ENCODE data around the gene BMPR2.

BMPR2 gene

DNA sequence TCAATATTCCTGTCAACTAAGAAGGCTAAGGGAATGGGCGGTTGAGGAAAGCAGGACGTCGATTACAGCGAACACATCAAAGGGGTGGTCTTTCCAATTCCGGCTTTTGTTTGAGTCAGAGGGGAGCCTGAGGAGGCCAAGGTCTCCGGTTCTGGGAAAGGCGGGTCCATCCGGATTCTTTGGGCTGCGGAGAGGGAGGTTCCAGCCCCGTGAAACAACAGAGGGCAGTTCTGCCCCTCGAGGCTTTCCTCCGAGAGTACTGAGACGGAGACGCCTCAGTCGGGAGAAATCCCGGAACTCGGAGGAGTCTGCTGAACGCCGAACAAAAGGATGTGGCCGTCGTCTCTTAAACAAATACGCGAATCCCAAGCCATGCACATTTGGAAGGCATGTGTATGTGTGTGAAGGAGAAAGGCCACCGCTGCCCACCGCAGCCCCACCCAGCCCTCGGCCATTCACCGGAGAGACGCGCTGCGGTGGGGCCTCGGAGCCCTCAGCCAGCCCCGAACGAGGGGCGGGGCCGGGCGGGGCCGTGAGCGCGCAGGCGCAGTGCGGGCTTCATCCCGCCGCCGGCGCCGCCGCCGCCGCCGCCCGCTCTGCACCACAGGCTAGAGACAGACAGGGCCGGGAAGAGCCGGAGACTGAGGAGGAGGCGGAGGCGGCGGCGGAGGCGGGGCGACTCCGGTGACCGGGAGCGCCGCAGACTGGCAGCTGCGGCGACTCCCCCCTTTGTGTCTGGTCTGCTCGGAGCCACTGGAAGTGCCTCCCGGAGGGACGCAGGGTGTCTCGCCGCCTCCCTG lies at the start of gene BMPR2:
Gene BMPR2, plus strand, starts transcription at position 719 of the 800 bp plus-strand sequence. CDS start 1,148 bp downstream, outside the sequence.
- TF ChIP-seq, protein P1, sequence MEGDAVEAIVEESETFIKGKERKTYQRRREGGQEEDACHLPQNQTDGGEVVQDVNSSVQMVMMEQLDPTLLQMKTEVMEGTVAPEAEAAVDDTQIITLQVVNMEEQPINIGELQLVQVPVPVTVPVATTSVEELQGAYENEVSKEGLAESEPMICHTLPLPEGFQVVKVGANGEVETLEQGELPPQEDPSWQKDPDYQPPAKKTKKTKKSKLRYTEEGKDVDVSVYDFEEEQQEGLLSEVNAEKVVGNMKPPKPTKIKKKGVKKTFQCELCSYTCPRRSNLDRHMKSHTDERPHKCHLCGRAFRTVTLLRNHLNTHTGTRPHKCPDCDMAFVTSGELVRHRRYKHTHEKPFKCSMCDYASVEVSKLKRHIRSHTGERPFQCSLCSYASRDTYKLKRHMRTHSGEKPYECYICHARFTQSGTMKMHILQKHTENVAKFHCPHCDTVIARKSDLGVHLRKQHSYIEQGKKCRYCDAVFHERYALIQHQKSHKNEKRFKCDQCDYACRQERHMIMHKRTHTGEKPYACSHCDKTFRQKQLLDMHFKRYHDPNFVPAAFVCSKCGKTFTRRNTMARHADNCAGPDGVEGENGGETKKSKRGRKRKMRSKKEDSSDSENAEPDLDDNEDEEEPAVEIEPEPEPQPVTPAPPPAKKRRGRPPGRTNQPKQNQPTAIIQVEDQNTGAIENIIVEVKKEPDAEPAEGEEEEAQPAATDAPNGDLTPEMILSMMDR (IDR thresholded peaks at IDR 0.05; ENCODE audit: low read depth, low read length, missing control alignments): no peak
- H3K4me3 ChIP-seq (replicated peaks; ENCODE audit: low read depth, low read length): peak within 1 kb of the TSS; percentile 91
- peak; percentile 78 for DNase-seq (ENCODE audit: extremely low read depth, low read depth)

DNA sequence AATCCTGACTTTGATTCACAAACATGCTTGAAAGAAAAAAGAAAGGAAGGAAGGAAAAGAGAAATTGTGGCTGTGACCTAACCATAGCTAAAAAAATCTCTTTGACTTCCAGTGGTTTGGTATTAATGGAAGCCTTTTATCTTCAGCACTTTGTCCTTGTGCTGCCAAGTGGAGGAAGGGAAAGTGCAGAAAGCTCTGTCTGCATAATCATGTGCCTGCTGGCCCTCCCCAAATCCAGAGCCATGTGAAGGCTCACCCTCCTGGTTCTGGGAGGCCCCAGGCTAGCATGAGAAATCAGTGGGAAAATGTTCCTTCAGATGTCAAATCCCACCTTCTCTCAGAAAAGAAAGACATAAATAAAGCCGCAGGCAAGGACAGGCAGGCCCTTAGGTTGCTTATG lies 48.3 kb upstream of the BMPR2 start:
- no peak overlapping the region for H3K4me3 ChIP-seq (replicated peaks; ENCODE audit: low read depth, low read length)
- TF ChIP-seq, protein P1 (IDR thresholded peaks at IDR 0.05; ENCODE audit: low read depth, low read length, missing control alignments): no peak
- DNase-seq (ENCODE audit: extremely low read depth, low read depth): no peak

DNA sequence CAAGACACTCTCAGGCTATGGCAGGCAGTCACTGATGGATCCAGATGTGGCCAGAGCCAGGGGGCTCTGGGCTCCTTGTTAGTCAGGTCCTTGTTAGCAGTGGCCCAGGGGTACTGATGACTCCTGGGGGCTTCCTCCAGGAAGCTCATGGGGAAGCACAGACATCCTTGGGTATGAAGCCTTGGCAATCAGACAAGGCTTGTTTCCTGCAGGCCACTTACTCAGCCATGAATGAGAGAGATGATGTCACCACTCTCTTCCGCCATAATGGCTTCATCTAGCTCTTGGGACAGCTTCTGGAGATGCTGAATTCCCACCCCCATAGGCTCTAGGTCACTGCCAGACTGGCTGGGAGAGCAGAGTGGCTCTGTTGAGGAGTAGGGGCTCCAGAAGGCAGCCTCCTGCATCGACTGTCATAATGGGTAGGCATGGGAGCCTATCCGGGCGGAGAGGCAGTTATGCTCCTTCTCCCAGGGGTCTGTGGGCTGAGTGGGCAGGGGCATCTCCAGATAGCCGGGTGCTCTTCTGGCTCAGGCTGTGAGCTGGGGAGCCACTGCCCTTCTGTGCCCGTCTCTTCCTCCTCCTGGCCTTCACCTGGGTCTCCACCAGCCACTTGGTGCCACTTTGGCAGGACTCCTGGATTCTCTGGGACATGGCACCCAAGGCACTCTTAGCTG lies 40.2 kb upstream of the BMPR2 start:
- H3K4me3 ChIP-seq (replicated peaks; ENCODE audit: low read depth, low read length): no peak overlapping the region
- no peak for DNase-seq (ENCODE audit: extremely low read depth, low read depth)
- TF ChIP-seq, protein P1 (IDR thresholded peaks at IDR 0.05; ENCODE audit: low read depth, low read length, missing control alignments): no peak

DNA sequence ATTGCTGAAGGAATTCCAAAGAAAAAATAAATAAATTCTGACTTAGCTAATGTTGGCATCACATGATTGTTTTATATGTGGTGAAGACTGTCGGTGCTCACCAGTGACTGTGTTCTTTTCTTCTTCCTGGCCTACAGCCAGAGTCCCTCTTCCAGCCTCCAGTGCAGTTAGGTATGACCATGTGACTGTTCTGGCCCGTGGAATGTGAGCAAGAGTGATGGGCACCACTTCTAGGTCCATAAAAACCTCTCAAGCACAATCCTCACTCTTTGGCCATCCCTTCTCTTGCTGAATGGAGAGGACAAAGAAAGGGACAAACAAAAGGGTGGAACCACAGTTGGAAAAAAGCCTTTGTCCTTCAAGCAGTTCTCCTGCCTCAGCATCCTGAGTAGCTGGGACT lies 39.0 kb upstream of the BMPR2 start:
- TF ChIP-seq, protein P1 (IDR thresholded peaks at IDR 0.05; ENCODE audit: low read depth, low read length, missing control alignments): no peak
- DNase-seq (ENCODE audit: extremely low read depth, low read depth): no peak
- H3K4me3 ChIP-seq (replicated peaks; ENCODE audit: low read depth, low read length): no peak overlapping the region

DNA sequence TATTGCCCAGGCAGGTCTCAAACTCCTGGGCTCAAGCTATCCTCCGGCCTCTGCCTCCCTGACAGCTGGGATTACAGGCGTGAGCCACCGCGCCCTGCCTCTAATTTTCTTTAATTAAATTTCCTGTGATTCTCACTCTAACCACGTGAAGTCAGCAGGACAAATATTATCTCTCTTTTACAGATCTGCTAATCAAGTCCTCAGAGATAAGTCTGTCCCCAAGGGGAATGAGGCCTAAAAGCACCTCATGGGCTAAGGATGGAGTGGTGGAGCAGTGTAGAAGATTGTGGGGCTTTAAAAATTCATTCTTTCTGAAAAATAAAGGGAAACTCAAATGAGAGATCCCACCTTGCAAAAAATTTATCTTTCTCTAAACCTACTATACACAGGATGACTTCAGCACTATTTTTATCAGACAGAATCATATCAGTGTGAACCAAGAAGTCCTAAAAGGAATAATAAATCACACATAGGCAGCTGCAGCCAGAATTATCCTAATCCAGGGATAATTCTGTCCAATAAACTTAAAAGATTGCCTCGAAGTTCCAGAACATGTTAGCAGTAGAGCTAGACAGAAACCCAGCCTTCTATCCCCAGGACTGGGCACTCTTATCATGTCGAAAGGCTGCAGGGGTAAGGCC lies 38.3 kb upstream of the BMPR2 start:
- DNase-seq (ENCODE audit: extremely low read depth, low read depth): no peak
- TF ChIP-seq, protein P1 (IDR thresholded peaks at IDR 0.05; ENCODE audit: low read depth, low read length, missing control alignments): no peak
- no peak overlapping the region for H3K4me3 ChIP-seq (replicated peaks; ENCODE audit: low read depth, low read length)

DNA sequence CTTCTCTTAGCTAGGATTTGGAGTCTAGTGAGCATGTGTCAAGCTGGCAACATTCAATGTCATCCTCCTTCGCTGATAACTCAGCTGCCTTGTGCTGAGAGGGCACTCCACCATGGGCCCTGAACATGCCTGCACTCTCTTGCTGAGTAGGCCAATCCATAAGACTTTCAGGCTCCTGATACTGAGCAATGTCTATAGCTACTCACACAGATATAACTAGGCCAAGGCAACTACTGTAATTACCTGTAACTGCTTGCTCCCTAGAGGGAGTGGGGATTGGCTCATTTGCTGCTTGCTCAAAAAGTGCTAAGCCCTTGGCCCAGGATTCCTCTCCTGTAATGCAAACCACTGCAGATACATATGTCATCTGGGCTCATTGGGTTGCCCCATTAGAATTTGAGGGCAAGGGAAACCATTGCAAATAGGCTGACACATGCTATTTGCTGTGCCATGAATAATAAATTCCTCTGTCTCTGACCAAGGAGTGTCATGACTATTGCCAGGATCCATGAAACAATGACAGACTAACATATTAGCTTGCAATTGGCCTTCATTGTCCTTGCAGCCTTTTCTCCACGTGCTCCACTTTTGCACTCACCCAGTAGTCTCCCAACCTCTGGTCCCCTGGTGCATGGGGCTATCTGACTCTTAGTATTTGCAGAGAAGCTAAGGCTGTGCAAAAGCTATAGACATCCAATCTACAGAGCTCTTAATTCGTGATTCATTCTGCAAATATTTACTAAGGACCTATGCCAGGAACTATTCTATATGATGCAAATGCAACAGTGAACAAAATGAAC lies 36.9 kb upstream of the BMPR2 start:
- no peak for DNase-seq (ENCODE audit: extremely low read depth, low read depth)

More for the DNA sequence above, 36.9 kb upstream of the BMPR2 start:
- TF ChIP-seq, protein P1 (IDR thresholded peaks at IDR 0.05; ENCODE audit: low read depth, low read length, missing control alignments): no peak
- H3K4me3 ChIP-seq (replicated peaks; ENCODE audit: low read depth, low read length): no peak overlapping the region

Measured in HFF-Myc (cell line).